ENCODE measurements around the gene SLIRP.

DNA sequence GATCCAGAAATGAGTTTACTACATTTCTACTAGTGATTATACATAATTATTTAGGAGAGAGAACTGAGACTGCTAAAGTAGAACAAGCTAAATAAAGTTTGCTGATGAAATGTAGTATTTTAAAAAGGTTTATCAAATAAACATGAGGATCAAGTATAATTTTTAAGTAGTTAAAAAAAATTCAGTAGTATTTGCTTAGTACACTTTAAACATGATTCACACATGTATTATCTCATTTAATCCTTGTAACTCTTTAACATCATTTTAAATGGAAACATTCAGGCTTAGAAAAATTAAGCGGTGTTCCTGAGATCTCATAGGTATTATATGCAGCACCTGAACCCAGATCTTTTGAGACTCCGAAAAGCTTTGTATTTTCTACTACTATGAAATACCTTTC, 44.4 kb downstream of the SLIRP start:
- TF ChIP-seq, protein P1, sequence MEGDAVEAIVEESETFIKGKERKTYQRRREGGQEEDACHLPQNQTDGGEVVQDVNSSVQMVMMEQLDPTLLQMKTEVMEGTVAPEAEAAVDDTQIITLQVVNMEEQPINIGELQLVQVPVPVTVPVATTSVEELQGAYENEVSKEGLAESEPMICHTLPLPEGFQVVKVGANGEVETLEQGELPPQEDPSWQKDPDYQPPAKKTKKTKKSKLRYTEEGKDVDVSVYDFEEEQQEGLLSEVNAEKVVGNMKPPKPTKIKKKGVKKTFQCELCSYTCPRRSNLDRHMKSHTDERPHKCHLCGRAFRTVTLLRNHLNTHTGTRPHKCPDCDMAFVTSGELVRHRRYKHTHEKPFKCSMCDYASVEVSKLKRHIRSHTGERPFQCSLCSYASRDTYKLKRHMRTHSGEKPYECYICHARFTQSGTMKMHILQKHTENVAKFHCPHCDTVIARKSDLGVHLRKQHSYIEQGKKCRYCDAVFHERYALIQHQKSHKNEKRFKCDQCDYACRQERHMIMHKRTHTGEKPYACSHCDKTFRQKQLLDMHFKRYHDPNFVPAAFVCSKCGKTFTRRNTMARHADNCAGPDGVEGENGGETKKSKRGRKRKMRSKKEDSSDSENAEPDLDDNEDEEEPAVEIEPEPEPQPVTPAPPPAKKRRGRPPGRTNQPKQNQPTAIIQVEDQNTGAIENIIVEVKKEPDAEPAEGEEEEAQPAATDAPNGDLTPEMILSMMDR (IDR thresholded peaks at IDR 0.05) = no peak
- TF ChIP-seq POLR2AphosphoS5 (IDR thresholded peaks at IDR 0.05; ENCODE audit: insufficient read depth in 1 of 2, low read depth in 1 of 2) (no peak), POLR2A (IDR thresholded peaks at IDR 0.05) (no peak)
